GM12801 (cell line): Measurements from ENCODE around the gene ANKRD44.

Experiments used
- TF ChIP-seq, protein P1 (sequence below): IDR thresholded peaks from one replicate; pipeline ENCODE4 v1.5.1; 2011; ENCODE audit warnings: control low read depth; ENCODE audit not compliant: insufficient read length; ENCODE audit errors: extremely low read depth

Gene ANKRD44

DNA sequence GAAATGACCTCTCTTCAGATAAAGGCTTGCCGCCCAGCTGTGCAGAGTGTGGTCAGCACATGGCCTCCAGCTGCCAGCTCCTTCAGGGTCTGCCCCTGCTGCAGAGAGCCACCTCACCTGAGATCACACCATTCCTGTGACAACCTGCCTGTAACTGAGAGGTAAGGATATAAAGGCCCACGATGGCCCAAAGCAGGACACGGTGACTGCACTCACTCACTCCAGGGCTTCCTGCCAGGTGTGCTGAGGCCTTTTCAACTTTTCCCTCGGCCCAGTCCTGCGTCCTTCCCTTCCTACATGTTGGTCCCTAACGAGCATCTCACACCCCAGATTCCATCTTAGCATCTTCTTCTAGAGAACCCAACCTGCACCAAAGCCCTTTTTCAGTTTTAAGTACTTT, 36.2 kb downstream of the ANKRD44 start:
- TF ChIP-seq, protein P1, sequence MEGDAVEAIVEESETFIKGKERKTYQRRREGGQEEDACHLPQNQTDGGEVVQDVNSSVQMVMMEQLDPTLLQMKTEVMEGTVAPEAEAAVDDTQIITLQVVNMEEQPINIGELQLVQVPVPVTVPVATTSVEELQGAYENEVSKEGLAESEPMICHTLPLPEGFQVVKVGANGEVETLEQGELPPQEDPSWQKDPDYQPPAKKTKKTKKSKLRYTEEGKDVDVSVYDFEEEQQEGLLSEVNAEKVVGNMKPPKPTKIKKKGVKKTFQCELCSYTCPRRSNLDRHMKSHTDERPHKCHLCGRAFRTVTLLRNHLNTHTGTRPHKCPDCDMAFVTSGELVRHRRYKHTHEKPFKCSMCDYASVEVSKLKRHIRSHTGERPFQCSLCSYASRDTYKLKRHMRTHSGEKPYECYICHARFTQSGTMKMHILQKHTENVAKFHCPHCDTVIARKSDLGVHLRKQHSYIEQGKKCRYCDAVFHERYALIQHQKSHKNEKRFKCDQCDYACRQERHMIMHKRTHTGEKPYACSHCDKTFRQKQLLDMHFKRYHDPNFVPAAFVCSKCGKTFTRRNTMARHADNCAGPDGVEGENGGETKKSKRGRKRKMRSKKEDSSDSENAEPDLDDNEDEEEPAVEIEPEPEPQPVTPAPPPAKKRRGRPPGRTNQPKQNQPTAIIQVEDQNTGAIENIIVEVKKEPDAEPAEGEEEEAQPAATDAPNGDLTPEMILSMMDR = no peak

DNA sequence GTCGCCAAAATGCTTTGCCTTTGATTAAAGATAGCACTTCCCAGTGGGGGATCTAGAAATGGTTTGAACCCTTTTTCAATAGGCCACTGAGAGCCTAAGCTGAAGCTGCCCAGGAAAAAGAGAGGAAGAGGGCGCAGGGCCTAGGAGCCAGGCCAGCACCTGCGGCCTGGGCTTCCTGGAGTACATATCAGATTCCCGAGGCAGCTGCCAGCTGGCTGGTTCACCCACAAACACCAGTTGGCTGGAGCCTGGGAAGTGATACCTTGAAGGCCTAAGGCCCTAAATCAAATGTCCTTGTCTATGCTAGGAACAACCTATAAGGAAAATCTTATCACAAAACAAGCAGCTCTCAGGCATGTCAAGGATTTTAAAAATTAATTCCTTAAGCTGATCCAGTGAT, 37.1 kb downstream of the ANKRD44 start:
- TF ChIP-seq, protein P1 = no peak

DNA sequence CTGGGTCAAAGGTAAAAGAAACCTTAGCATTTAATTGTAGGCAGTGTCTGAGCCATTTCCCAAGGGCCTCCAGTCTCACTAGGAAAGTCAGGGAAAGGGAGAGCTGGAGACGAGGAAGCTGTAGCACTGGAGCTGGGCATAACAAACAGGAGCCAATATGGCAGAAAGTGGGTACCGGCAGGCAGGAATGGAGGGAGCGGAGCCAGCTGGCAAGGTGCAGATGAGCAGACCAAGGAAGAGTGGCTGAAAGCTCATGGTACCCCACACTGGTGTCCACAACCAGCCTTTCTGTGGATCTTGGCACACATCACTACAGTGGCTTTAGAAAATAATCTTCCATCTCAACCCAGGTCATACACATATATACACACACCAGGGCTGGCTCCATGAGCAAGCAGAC, 40.0 kb downstream of the ANKRD44 start:
- TF ChIP-seq, protein P1 = no peak

DNA sequence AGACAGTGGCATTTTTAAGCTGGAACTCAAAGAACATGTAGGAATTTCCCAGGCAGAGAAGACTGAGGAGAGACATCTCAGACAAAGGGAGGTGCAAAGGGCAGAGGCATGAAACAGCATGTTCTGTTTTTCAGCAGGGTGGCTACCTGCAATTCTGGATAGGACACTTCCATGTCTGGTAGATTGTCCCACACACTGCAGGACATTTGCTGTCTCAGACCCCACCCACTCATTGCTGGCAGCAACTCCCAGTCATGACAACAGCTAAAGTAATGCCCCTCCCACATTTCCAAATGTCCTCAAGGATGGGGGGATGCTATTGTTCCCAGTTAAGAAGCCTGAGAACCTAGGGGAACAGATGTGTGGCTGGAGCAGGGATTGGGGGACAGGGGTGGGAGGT, 40.8 kb downstream of the ANKRD44 start:
- TF ChIP-seq, protein P1 = no peak

DNA sequence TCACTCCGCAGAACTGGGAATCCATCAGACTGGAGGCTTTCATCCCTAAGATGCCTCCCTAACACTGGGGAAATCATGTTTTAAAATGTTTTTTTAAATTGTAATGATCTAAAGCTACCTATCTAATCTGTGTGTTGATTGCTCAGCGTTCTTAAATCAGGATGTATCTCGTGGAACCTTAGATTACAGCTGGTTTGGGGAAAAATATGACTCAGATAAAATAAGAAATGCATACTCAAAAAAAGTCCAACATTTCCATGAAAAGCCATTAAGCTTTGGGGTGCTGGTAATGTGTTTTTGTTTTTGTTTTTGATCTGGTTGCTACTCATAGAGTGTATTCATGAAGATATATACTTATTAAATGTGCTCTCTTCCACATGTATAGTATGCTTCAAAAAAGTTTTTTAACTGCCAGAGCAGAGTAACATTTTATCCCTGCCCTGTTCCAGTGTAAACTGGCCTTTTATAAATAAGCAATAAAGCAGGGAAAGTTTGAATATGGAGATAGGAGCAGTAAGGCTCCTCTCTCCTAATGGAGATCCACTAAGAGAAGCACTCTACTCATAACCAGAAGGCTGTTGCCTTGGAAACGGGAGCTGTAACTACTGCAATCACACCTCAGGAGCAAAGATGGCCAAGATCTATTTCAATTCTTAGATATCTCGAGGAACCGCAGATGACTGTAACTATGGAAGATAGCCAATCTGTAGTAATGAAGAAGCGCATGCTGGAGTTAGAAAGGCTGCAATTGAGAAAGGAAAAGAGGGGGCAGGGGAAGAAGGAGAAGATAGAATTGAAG, 41.6 kb downstream of the ANKRD44 start:
- TF ChIP-seq, protein P1 = no peak

DNA sequence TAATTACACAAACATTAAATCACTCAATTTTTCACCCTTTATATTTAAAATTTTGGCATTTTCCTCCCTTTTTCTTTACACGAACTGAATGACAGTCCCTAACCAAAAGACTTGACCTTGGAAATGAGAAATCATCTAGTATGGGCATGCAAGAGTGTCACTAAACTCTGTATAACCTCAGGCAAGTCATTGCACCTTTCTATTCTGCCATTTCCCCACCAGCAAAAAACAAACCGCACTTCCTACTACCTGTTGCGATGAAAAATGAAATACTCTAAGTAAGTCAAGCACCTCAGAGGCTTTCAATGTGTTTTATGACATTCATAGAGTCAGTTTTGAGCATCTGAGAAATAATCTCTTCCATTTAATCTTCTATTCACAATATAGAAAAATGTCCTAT, 44.1 kb downstream of the ANKRD44 start:
- TF ChIP-seq, protein P1 = no peak

DNA sequence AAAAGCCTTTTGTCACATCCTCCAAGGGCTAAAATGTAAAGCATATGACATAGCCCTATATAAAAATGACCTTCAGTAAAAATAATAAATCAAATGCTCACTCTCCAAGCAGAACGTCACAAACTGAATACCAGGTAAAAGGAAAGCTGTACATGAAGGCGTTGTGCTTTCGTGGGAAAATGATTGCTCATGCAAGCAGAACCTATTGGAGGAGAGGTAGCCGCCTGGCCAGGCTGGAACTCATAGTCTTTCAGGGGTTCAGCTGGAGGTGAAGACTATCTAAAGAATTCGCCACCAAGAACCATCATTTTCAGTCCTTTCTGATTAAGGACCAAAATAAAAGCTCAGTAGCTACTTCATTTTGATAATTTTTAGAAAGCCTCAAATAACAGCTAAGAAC, 44.7 kb downstream of the ANKRD44 start:
- TF ChIP-seq, protein P1 = no peak
